Measurements from ENCODE around the gene TAAR6. TPM values are rescaled to one million over a fixed set of nuclear protein-coding genes. Genes with fewer than 3 reads are reported as not detected.
A peak's percentile ranks its signal among the peaks of the same experiment; 100 is the strongest.
"Not testable (repeated sequence)": the region's sequence is repeated elsewhere in the genome, so short reads cannot be mapped to it uniquely, and the experiment has no call there.

Gene TAAR6, protein sequence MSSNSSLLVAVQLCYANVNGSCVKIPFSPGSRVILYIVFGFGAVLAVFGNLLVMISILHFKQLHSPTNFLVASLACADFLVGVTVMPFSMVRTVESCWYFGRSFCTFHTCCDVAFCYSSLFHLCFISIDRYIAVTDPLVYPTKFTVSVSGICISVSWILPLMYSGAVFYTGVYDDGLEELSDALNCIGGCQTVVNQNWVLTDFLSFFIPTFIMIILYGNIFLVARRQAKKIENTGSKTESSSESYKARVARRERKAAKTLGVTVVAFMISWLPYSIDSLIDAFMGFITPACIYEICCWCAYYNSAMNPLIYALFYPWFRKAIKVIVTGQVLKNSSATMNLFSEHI
- not detected for polyA plus RNA-seq (ENCODE audit: insufficient read length in 3 of 3)
- long read RNA-seq, donor 1, result 0 reads
- long read RNA-seq, donor 2, result 0 reads
- long read RNA-seq, donor 3, result 0 reads
- long read RNA-seq, donor 4, result 0 reads
- long read RNA-seq, donor 5, result 0 reads
- long read RNA-seq, donor 6, result 0 reads
- long read RNA-seq, donor 7, result 0 reads
- long read RNA-seq, donor 8, result 0 reads
- long read RNA-seq, donor 9, result 0 reads
- long read RNA-seq, donor 10, result 0 reads
- long read RNA-seq, donor 11, result 0 reads
- long read RNA-seq, donor 12, result 0 reads
- long read RNA-seq, donor 13, result 0 reads
- long read RNA-seq, donor 14, result 0 reads
- long read RNA-seq, donor 15, result 0 reads
- long read RNA-seq, donor 16, result 0 reads

DNA sequence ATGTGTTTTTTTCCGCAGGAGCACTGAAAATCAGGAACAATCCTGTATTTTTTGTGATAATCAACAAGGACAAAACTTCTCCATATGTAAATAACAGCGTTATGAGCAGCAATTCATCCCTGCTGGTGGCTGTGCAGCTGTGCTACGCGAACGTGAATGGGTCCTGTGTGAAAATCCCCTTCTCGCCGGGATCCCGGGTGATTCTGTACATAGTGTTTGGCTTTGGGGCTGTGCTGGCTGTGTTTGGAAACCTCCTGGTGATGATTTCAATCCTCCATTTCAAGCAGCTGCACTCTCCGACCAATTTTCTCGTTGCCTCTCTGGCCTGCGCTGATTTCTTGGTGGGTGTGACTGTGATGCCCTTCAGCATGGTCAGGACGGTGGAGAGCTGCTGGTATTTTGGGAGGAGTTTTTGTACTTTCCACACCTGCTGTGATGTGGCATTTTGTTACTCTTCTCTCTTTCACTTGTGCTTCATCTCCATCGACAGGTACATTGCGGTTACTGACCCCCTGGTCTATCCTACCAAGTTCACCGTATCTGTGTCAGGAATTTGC lies at the start of gene TAAR6:
TSS of gene TAAR6 (plus strand) at position 102 of the 557 bp plus-strand sequence. CDS start at position 102, 0 bp downstream.
- no peak for DNase-seq (ENCODE audit: extremely low read depth in 1 of 11, low read depth in 9 of 11, low spot score in 4 of 11)

DNA sequence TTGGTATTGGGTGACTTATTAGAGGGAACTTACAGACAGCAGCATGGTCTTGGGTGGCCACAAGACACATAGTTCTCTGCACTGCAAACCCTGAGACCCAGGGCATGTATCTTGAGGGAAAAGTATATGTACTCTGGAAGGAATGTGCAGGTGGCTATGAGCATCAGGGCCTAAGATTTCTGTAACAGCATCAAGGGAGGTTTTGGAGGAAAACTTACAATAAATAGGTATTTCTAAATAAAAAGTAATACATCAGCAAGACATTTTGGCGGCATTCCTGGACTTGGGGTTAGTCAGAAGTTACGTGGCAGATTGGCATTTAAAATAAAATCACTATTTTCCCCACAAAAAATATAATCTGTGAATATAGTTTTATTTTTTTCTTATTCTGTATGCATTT lies 49.2 kb upstream of the TAAR6 start:
- no peak for DNase-seq (ENCODE audit: extremely low read depth in 1 of 11, low read depth in 9 of 11, low spot score in 4 of 11)

DNA sequence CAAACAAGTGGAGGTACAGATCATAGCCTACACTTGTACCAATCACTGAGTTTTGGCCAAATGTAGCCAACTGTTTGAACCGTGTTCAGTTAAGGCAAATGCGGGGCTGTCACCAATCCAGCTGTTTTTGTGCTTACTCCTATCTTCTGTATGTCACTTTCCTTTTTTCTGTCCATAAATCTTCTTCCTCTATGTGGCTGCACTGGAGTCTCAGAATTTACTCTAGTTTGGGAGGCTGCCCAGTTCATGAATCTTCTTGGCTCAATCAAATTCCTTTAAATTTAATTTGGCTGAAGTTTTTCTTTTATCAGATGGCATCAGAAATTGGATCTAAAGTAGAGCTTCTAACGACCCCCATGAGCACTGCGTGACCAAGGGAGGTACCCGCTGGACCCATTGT lies 45.5 kb upstream of the TAAR6 start:
- no peak for DNase-seq (ENCODE audit: extremely low read depth in 1 of 11, low read depth in 9 of 11, low spot score in 4 of 11)

GRCh38 chr6:132525866-132526265 lies 44.3 kb upstream of the TAAR6 start:
- DNase-seq (ENCODE audit: extremely low read depth in 1 of 11, low read depth in 9 of 11, low spot score in 4 of 11), result no peak

DNA sequence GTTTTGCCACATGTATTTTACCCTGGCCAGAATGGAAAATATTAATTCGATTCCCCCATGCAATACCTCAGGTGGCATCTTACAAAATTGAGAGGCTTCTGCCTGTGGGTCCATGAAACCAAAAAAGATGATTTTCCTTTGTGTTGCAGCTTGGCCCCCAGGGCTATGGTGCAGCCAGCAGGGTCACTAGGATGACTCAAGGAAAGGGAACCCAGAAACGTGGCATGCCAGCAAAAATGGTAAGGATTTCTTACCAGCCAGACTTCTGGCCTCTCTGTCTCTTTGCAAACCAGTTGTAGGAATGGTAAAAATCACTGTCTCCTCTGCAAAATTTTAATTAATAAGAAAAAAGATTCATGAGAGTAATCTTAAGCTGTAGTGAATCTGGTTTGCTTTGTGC lies 43.7 kb upstream of the TAAR6 start:
- no peak for DNase-seq (ENCODE audit: extremely low read depth in 1 of 11, low read depth in 9 of 11, low spot score in 4 of 11)

- no peak for DNase-seq (ENCODE audit: extremely low read depth in 1 of 11, low read depth in 9 of 11, low spot score in 4 of 11)
These were observed 42.3 kb upstream of the TAAR6 start for GRCh38 chr6:132527791-132528190.

DNA sequence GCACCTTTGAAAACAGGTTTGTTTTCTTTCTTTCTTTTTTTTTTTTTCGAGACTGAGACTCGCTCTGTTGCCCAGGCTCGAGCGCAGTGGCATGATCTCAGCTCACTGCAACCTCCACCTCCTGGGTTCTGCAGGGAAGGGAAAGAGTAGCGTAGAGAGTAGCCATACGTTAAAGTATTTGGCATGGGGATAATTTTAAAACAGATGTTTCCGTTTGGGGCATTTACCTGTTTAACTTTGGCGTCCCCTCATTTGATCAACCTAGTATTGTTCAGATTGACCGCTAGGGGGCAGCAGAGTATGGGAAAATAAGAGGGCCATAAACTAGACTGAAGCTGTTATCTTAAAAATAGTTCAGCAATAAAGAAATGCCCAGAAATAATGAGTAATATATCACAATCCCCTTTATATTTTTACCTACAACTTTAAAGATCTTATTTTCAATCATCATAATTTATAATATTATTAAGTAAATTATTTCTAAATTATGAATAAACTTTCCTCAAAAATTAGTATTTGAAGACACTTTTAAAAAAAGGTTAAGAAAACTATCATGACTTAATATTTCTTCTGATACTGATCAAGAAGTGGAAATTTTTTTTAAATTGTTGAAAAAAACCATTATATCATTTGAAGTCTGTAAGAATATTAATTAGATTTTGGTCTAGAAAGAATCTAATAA lies 39.7 kb upstream of the TAAR6 start:
- peak in 10 of 11 donors; percentile 52 to 72 (median 58) for DNase-seq (ENCODE audit: extremely low read depth in 1 of 11, low read depth in 9 of 11, low spot score in 4 of 11)

- DNase-seq (ENCODE audit: extremely low read depth in 1 of 11, low read depth in 9 of 11, low spot score in 4 of 11), result not testable (repeated sequence)
These were observed 35.6 kb upstream of the TAAR6 start for GRCh38 chr6:132534546-132534945.

GRCh38 chr6:132537145-132537544 lies 33.0 kb upstream of the TAAR6 start:
- no peak for DNase-seq (ENCODE audit: extremely low read depth in 1 of 11, low read depth in 9 of 11, low spot score in 4 of 11)

GRCh38 chr6:132537977-132538376 lies 32.1 kb upstream of the TAAR6 start, which contains the start of gene TAAR9:
Gene TAAR9, plus strand, starts transcription at chr6:132538277. Its CDS starts 13 bp downstream, at chr6:132538290.
- no peak for DNase-seq (ENCODE audit: extremely low read depth in 1 of 11, low read depth in 9 of 11, low spot score in 4 of 11)

DNA sequence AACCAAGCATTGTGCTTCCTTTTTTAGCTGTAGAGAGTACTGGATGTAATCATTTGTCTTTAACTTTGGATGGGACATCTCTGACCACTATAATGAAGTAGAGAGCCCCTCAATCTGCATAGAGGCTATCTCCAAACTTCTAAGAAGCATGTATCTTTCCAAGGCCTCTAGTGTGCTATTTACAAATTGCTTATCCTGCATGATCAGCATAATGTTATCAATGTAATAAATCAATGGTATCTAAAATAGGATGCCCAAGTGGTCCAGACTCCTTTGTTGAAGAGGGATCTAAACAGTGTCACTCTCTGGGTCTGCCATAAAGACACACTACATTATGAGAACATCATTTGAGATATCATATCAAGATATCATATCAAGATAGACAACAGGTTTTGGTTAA lies 25.3 kb upstream of the TAAR6 start:
- DNase-seq (ENCODE audit: extremely low read depth in 1 of 11, low read depth in 9 of 11, low spot score in 4 of 11), result no peak

DNA sequence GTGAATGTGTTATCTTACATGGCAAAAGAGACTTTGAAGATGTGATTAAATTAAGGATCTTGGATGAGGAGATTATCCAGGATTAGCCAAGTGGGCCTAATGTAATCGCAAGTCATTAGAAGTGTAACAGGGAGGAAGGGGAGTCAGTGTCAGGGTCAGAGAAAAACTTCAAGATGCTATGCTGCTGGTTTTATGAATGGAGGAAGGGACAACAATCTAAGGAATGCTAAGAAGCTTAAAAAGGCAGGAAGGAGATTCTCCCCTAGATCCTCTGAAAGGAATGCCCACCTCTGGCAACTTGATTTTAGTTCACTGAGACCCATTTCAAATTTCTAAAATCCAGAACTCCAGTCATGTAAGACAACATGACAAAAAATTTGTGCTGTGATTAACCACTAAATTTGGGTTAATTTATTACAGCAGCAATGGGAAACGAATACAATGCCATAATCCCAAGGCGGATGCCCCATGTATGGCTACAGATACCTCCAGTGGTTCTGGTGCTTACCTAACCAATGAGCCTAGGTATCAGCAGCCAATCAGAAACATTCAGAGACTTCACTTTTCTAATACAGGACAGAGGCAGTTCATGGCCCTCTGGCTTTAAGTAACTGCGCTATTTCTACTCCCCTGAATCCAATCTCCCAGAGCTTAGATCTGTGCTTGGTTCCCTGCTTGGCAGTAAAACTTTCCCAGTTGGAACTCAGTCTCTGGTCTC lies 21.2 kb upstream of the TAAR6 start:
- no peak for DNase-seq (ENCODE audit: extremely low read depth in 1 of 11, low read depth in 9 of 11, low spot score in 4 of 11)

DNA sequence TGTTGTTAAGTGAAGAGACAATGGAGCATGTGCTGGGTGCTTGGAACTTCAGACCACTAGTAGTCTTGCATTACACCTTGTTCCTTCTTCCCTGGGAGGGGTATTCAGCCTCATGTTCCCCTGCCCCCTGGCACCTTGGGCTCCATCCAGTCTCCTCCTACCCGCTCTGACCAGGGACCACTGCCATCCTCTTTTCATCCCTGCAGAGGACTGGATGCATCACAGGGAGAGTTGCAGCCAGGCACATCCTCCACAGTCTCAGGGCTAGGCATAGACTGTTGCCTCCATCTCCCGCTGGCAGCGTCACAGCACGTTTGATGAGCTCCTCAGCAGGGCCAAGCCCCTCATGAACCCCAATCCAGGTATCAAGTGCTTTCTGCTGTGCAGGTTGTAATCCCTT lies 18.9 kb upstream of the TAAR6 start:
- no peak for DNase-seq (ENCODE audit: extremely low read depth in 1 of 11, low read depth in 9 of 11, low spot score in 4 of 11)

GRCh38 chr6:132552372-132552771 lies 17.8 kb upstream of the TAAR6 start, which contains the start of gene TAAR8:
Gene TAAR8, plus strand, starts transcription at chr6:132552672. Its CDS starts 21 bp downstream, at chr6:132552693.
- no peak for DNase-seq (ENCODE audit: extremely low read depth in 1 of 11, low read depth in 9 of 11, low spot score in 4 of 11)

DNA sequence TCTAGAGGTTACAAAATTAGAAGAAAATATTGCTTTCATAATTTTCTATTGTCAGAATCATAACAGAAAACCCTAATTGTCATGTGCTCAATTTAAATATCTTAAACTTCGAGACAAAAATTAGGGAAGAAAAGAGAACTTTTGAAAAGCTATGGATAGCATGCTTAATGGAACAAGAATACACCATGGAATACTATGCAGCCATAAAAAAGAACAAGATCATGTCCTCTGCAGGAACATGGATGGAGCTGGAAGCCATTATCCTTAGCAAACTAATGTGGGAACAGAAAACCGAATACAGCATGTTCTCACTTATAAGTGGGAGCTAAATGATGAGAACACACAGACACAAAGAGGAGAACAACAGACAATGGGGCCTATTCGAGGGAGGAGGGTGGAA lies 10.0 kb upstream of the TAAR6 start:
- not testable (repeated sequence) for DNase-seq (ENCODE audit: extremely low read depth in 1 of 11, low read depth in 9 of 11, low spot score in 4 of 11)

DNA sequence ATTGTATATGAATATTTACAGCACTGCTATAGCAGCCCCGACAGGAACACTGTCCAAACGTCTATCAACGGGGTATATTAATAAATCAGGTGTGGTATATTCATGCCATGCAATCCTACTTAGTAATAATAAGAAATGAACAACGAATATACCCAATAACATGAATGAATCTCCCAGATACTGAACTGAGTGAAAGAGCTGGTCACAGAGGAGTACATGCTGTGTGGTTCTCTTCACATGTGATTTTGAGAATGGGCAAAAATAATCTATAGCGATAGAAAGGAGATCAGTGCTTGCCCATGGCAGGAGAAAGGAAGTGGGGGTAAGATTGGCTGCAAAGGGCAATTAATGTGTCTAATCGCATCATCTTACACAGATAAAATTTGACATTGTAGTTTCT lies 3.7 kb upstream of the TAAR6 start:
- no peak for DNase-seq (ENCODE audit: extremely low read depth in 1 of 11, low read depth in 9 of 11, low spot score in 4 of 11)

DNA sequence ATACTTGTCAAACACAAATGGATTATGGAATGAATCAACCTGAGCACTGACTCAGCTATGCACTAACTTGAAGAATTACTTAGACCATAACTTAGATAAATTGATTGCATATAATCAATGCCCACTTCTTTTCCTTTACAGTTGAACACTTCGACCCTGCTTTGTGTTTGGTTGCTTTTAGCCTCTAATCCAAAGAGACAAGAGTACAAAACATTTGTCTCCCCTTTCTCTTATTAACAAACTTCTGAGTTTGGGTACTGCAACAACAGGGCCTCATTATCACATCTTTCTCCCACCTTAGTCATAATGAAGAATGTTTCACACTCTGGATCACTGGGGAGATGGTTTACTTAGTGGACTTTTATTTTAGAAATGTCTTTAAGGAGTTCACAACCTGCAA lies 2.6 kb upstream of the TAAR6 start:
- no peak for DNase-seq (ENCODE audit: extremely low read depth in 1 of 11, low read depth in 9 of 11, low spot score in 4 of 11)

- DNase-seq (ENCODE audit: extremely low read depth in 1 of 11, low read depth in 9 of 11, low spot score in 4 of 11), result no peak
These were observed 1.5 kb upstream of the TAAR6 start for GRCh38 chr6:132568611-132569010.

DNA sequence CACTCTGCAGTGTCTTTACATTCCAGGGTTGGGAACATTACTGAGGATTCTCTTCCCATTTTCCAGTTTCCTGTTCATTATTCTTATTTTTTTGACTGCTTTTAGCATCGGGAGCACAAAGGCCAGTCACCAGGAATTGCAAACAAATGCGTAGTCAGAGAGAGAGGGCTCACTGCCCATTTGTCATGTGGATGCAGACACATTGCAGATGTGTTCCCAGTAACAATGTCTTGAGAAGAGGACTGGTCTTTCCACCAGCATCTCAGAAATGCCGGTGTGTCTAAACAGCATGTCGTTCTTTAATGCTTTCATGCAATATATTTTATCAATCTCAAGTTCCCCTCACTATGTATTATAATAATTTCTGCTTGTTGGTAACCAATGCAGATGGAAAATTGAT lies 952 bp upstream of the TAAR6 start:
- DNase-seq (ENCODE audit: extremely low read depth in 1 of 11, low read depth in 9 of 11, low spot score in 4 of 11), result peak in 1 of 11 donors; percentile 2
